CD4-positive, alpha-beta T cell treated with Interleukin-17A for 4 hours (primary cell): ENCODE results near the gene ALPP.
A peak's percentile ranks its signal among the peaks of the same experiment; 100 is the strongest.
"Not testable (repeated sequence)": the region's sequence is repeated elsewhere in the genome, so short reads cannot be mapped to it uniquely, and the experiment has no call there.

Experiments
- DNase-seq: peaks from one replicate; pipeline ENCODE4 v3.0.0-alpha.2; 2020; ENCODE audit warnings: mixed read lengths

Gene ALPP

GRCh38 chr2:232341061-232341738, 37.4 kb upstream of the ALPP start:
- DNase-seq: no peak

GRCh38 chr2:232341739-232342126, 36.8 kb upstream of the ALPP start:
- no peak for DNase-seq

GRCh38 chr2:232342635-232343565, 35.7 kb upstream of the ALPP start:
- peak; percentile 1 for DNase-seq

GRCh38 chr2:232343821-232344220, 34.7 kb upstream of the ALPP start:
- no peak for DNase-seq

GRCh38 chr2:232345251-232345650, 33.3 kb upstream of the ALPP start:
- no peak for DNase-seq

- no peak for DNase-seq
These were observed 31.2 kb upstream of the ALPP start for GRCh38 chr2:232347369-232347768.

GRCh38 chr2:232348936-232349335, 29.6 kb upstream of the ALPP start:
- no peak for DNase-seq

GRCh38 chr2:232349546-232349945, 29.0 kb upstream of the ALPP start:
- no peak for DNase-seq

- no peak for DNase-seq
These were observed 28.5 kb upstream of the ALPP start for GRCh38 chr2:232349946-232350635.

- DNase-seq: peak; percentile 20
These were observed 27.5 kb upstream of the ALPP start for GRCh38 chr2:232350804-232351685.

GRCh38 chr2:232351686-232352510, 26.7 kb upstream of the ALPP start:
- no peak for DNase-seq

GRCh38 chr2:232352511-232353091, 25.9 kb upstream of the ALPP start:
- DNase-seq: no peak

GRCh38 chr2:232353096-232353495, 25.5 kb upstream of the ALPP start:
- DNase-seq: no peak

- no peak for DNase-seq
These were observed 24.9 kb upstream of the ALPP start for GRCh38 chr2:232353660-232354059.

GRCh38 chr2:232354069-232354468, 24.5 kb upstream of the ALPP start:
- DNase-seq: no peak

- no peak for DNase-seq
These were observed 16.9 kb upstream of the ALPP start for GRCh38 chr2:232361646-232362045.

- no peak for DNase-seq
These were observed 16.2 kb upstream of the ALPP start for GRCh38 chr2:232362174-232362900.

- DNase-seq: not testable (repeated sequence)
These were observed 15.3 kb upstream of the ALPP start for GRCh38 chr2:232363064-232363783.

- peak; percentile 36 for DNase-seq
These were observed 14.6 kb upstream of the ALPP start for GRCh38 chr2:232363784-232364615.
